CD4-positive, alpha-beta T cell treated with Interleukin-15 for 1 hour (primary cell): ENCODE measurements around the gene TCEA2.
"Not testable (repeated sequence)": the region's sequence is repeated elsewhere in the genome, so short reads cannot be mapped to it uniquely, and the experiment has no call there.

Experiments used
- DNase-seq: peaks from one replicate; pipeline ENCODE4 v3.0.0-alpha.2; 2020

TCEA2 gene

DNA sequence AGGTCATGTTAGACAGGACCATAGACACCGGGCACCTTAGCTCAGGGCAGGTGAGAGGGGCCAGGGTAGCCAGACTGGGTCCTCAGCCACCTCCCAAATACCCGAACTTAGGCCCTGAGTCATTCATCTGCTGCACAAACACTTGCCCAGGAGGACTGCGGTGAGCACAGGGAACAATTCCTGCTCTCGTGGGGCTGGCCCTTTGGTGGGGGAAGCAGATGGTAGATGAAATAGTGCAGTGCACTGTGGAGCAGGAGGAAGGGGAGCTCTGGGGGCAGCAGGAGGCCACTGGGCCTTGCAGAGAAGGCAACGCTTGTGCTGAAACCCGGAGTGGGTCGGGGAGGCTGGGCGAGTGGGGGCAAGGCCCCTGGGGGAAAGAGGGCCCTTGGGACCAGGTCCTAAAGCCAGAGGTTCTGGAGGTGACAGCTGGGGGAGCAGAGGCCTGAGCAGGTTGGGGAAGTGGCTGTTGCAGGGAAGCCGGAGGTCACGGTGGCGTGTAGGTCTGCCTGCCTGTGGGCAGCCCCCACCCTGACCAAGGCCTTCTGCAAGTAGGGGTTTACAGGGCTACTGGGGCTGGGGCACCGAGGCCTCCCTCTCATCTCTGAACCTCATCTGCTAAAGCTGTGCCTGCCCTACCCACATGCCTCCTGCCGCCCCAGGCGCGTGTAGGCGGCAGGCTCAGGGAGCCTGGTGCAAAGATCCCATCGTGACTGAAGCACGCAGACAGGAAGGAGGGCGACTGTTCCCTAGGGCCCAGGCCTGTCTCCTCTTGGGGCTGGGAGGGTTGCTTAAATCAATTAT, 49.0 kb downstream of the TCEA2 start:
- no peak for DNase-seq

DNA sequence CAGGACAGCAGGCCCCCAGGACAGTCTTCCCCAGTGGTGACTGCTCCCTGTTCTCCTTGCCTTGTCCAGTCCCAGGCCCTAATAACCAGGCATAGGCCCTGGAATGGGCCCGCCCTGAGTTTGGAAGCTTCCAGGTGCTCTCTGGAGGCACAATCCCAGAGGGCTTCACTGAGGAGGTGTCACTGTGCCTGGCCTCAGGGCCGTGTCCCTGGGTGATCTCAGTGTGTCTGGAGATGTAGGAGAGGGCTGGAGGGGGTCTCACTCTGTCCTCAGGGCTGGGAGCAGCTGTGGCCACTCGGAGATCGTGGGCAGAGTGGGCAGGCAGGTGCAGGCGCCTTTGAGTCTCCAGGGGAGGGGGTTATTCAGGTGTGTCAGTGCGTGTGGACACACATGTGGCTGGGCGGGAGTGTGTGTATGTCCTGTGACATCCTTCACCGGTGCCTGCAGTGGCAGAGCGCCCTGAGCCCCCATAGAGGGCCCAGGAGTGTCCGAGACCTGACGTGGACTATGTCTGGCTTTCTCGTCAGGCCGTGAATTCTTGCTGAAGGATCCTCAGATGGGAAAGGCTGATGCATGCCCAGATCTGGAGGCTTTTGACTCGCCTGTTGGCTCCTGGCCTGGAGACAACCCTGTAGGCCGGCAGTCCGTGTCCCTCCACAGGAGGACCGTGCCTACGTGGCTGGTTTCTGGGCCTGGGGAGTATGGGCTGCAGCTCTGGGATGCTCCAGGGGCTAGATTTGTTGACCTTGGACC, 49.9 kb downstream of the TCEA2 start:
- DNase-seq = no peak

DNA sequence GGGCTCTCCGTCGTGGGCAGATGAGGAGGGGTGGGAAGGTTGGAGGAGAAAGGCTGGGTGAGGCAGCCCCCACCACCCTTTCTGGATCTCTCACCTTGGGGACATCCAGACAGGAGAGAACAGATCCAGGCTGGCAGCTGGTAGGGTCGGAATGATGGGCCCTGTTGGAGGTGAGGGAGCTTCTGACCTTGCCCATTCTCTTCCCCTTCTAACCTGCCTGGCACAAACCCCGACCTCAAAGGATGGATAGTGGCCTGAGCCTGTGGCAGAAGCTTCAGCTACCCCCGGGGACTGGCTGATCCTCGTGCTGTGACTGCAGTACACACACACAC, 50.4 kb downstream of the TCEA2 start:
- DNase-seq = no peak

DNA sequence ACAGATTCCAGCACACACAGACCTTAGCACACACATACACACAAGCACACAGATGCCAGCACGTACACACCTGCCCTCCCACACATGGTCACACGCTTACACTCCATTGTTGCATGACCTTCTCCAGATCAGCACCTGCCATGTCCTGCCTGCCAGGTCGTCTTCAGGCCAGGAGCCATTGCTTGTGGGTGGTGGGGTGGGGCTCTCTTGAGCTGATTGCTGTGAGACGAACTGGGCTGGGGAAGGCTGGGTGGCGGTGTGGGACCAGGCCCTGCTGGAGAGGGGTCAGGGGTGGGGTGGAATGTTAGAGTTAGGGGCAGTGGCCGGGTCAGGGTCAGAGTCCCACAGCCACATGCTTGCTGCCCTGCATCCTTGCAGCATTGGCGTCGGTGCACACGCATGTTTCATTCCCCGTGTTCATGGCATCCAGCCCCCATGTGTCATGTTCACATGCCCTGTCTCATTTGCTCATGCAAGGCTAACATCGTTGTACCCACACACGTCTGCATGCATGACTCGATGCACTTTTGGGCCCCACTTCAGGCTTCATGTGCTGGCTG, 50.9 kb downstream of the TCEA2 start:
- DNase-seq = no peak

DNA sequence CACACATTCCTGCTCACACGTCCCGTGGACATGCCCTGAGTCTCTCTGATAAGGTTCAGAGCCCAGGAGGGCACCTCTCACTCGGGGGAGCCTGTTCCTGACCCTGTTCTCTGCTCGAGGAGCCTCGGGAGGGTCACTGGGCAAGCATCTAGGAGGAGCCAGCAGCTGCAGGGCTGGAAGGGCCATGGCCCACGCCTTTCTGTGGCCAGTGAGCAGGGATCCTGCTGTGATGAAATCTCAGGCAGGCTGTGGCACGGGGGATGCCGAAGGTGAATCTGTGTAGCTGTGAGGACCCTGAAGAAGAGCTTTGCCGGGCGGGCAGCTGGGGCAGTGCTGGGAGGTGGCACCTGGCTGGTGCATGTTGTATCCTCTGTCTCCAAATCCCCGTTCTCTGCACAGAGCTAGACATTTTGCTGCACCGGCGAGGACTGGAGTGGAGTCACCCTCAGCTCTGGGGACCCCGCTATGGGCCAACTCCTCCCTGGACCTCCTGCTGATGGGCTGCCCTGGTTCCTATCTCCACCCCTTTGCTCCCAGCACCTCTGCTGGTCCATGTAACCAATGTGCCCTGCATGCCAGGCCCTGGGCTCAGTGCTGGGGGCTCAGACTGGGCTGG, 51.5 kb downstream of the TCEA2 start:
- no peak for DNase-seq

DNA sequence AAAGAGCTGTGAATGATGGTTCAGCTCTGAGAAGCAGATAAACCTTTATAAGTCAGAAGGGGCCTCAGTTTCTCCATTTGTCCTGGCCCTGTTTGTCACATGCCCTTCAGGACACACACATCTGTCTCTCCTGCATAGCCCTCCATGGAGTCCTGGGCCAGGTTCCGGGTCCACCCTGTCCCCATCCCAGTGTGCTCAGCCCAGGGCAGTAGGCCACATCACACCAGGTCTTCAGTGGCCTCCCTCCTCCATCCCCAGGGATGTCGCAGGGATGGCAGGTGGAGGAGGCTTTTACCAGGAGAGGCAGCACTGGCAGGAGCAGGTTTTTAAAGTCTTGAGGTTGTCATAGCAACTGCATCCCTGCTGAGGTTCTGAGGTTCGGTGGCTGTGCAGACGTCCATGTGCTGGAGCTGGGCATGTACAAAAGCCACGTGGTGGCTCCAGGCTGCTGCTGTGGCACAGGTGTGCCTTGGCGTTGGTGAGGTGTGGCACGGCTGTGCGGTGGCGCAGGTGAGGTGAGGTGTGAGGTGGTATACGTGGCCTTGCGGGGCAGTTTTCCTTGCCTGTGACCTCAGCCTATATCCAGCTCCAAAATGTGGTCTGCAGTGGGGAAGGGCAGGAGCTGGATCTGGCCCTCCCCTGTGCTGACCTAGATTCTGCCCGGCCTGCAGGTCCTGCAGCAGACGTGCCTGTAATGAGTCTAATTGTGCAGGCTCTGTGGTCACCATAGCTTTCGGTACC, 52.3 kb downstream of the TCEA2 start:
- no peak for DNase-seq

DNA sequence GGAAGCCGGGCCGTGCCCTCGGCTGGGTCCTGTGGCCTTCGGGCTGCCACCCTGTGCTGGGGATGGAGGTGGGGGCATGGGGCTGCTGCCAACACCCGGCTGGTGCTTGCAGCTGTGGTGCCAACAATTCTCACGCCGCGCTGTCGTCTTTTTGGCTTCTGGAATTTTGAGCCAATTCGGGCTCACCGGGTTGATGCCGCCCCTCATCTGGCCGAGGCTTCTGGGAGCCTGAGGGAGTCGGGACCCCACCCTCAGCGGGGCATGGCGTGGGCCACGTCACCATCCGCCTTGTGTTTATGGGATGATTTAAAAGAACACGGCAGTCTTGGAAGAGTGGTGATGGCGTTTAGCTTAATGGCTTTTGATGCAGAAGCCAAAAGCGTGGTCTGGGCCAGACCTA, 53.0 kb downstream of the TCEA2 start:
- DNase-seq = no peak

DNA sequence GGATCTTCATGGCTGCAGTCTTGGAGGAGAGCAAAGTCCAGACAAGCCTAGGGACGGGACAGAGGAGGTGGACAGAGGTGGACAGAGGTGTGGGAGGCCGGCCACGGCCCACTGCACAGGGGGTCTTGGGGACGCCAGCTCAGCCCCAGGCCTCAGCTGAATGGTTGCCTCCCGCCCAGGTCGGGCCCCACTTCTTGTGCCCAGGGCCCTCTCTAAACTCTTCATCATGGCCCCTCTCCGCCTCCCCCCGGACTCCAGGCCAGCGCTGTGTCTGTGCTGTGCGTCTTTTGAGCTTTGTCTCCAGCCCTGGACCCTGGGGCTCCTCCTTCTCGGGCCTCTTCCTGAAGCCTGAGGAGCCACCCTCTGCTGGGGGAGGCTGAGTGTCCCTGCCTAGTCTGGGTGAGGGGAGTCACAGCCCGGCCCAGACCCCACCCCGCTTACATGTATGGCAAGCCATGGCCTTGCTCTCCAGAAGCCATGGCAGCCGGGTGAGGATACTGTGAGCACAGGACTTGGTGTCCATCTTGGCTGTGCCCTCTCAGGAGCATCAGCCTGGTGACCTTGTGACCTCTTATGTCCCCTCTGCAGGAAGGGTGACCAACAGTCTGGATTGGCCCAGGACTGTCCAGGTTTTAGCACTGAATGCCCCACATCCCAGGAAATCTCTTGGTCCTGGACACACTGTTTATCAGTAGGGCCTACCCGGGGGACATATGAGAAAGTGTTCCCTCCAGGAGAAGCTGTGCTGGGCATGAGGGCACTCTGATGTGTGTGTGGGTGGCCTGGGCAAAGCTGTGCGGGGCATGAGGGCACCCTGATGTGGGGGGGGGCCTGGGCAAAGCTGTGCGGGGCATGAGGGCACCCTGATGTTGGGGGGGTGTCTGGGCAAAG, 53.8 kb downstream of the TCEA2 start:
- DNase-seq = no peak

DNA sequence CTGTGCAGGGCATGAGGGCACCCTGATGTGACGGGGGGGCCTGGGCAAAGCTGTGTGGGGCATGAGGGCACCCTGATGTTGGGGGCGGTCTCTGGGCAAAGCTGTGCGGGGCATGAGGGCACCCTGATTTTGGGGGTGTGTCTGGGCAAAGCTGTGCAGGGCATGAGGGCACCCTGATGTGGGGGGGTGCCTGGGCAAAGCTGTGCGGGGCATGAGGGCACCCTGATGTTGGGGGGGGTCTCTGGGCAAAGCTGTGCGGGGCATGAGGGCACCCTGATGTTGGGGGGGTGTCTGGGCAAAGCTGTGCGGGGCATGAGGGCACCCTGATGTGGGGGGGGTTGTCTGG, 54.4 kb downstream of the TCEA2 start:
- DNase-seq = not testable (repeated sequence)

DNA sequence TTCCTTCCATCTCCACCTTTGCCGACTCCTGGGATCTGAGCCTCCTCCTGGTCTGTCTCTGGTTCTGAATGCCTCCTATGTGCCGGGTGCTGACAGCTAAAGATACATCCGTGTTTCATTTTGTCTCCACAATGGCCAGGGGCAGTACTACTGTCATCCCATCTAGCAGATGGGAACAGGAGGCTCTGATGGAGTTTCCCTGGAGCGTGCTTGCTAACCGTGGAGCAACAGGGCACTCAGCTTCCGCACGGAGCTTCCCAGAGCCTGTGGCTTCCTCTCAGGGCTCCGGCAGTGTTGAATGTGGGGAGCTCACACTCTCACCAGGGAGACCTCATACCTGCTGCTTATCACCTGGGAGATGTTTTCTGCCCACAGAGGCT, 56.3 kb downstream of the TCEA2 start:
- DNase-seq = no peak

DNA sequence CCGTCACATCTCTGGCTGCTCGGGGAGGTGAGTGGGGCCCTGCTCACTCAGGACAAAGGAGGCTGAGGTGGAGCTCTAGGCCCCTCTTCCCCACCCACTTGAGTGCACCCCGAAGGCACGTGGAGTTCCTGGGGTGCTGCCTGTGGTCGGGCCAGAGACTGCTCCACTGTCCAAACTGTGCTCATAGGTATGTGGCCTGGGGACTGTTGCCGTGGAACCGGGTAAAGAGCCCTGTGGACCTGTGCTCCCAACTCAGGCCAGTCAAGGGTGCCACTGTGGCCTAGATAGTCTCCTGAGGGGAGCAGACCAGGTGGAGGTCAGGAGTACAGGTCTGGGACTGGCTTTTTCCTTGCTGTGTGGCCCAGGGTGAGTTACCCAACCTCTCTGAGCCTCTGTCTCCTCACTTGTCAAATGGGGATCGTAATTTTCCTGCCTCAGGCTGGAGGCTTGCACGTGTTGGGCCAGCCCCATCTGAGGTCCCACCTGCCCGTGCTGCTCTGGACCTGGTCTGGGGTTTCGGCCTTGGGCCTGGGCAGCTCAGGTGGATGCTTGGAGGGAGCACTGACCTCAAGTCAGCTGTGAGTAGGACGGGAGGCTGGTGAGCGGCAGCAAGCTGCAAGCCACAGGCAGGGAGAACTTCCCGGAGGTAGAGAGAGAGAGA, 56.8 kb downstream of the TCEA2 start:
- no peak for DNase-seq

DNA sequence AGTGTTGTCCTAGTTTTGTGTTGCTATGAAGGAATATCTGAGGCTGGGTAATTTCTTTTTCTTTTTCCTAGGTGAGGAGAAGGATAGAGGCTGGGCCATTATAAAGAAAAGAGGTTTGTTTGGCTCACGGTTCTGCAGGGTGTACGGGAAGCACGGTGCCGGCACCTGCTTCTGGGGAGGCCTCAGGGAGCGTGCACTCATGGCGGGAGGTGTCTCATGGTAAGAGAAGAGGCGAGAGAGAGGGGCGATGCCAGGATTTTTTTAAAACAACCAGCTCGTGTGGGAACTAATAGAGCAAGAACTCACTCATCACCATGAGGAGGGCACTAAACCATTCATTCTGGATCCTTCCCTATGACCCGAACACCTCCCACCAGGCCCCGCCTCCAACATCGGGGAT, 58.6 kb downstream of the TCEA2 start:
- no peak for DNase-seq
